ENCODE results near the gene VPS45.
"Not testable (repeated sequence)": the region's sequence is repeated elsewhere in the genome, so short reads cannot be mapped to it uniquely, and the experiment has no call there.

Gene VPS45

DNA sequence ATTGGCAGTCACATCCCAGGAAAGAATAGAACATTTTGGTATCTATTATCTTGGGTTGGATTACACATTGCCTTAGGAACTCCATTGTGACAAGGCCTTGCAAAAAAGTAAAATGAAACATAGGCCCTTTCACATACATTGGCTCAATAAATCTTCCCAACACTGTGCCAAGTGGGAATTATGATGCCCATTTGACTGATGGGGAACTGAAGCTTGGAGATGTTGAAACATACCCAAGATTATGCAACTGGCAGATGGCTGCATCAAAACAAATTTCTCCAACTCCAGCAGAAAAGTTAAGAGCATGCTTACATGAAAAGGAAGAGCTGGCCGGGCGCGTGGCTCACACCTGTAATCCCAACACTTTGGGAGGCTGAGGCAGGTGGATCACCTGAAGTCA is 109.0 kb downstream of the VPS45 start:
- DNase-seq (ENCODE audit: low spot score in 2 of 2) (no peak), ATAC-seq (no peak)
- Mint-ChIP-seq H3K4me3 (no peak overlapping the region), H3K9me3 (no peaks in the 10 kb centered on the region), H3K36me3 (no peaks in the 10 kb centered on the region), H3K4me1 (no peaks in the 10 kb centered on the region), H3K27ac (no peak overlapping the region)

- ATAC-seq, result no peak
- Mint-ChIP-seq H3K36me3 (no peaks in the 10 kb centered on the region), H3K9me3 (no peaks in the 10 kb centered on the region), H3K4me1 (no peaks in the 10 kb centered on the region), H3K27ac (no peak overlapping the region), H3K4me3 (no peak overlapping the region)
- no peak for DNase-seq (ENCODE audit: low spot score in 2 of 2)
Measured at GRCh38 chr1:150178548-150178947, 111.0 kb downstream of the VPS45 start.

DNA sequence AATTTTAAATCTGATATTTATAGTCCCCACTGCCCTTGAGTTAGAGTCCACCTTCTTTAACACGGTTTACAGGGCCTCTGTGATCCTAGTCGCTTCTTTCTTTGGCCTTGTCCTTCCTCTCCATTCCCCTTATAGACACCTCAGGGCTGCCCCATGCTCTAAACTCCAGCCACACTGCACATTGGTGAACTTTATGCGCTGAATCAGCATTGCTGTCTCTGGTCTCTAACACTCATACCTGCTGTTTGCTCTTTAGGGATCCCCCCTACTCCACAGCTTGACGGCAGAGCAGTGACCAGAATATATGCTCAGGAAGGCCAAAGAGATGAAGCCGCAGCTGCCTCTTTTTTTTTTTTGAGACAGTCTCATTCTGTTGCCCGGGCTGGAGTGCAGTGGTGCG is 112.3 kb downstream of the VPS45 start:
- no peaks in the 10 kb centered on the region for H3K9me3 Mint-ChIP-seq
- H3K4me3 Mint-ChIP-seq, result no peak overlapping the region
- no peaks in the 10 kb centered on the region for H3K36me3 Mint-ChIP-seq
- no peak overlapping the region for H3K27ac Mint-ChIP-seq
- no peaks in the 10 kb centered on the region for H3K4me1 Mint-ChIP-seq
- ATAC-seq, result no peak
- no peak for DNase-seq (ENCODE audit: low spot score in 2 of 2)

DNA sequence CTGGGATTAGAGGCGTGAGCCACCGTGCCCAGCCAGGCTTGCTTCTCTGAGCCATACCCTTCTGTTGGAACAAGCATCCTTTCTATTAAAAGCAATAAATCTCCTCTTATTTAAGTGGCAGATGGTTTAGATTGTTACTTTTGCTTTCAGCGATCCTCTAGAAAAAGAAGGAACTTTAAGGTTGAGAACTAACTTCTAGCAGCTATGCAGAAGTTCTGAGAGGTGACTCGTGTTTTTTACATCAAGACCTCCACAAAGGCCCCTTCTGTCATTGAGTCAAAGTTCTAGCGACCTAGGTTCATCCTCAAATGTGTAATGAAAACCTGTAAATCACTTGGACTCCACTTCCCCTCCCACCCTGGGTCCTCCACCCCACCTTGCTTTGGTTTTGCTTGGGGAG is 112.9 kb downstream of the VPS45 start:
- H3K36me3 Mint-ChIP-seq, result no peaks in the 10 kb centered on the region
- H3K4me1 Mint-ChIP-seq, result no peaks in the 10 kb centered on the region
- H3K4me3 Mint-ChIP-seq, result no peak overlapping the region
- no peak overlapping the region for H3K27ac Mint-ChIP-seq
- DNase-seq (ENCODE audit: low spot score in 2 of 2) (no peak), ATAC-seq (no peak)
- H3K9me3 Mint-ChIP-seq, result no peaks in the 10 kb centered on the region

DNA sequence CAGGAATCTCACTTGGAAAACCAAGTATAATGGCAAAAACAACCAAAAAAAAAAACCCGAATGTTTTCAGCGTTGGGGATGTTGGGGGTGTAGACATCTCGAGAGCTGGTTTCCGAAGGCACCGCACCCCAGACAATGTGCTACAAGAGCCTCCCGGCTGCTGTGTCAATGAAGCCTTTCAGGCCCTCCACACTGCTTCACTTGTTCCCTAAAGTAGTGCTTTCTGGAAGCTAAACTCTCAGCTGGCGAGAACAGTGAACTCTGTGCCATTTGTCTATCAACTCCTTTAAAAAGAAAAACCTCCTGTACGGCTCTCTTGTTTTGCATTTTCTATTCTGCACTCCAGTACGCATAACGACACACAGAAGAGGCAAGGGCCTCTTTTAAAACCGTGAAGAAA is 114.7 kb downstream of the VPS45 start:
- Mint-ChIP-seq H3K9me3 (no peaks in the 10 kb centered on the region), H3K36me3 (no peaks in the 10 kb centered on the region), H3K27ac (no peak overlapping the region), H3K4me1 (peaks cover 3% of the 10 kb centered on the region), H3K4me3 (no peak overlapping the region)
- no peak for DNase-seq (ENCODE audit: low spot score in 2 of 2)
- no peak for ATAC-seq

GRCh38 chr1:150183061-150183460 is 115.5 kb downstream of the VPS45 start:
- DNase-seq (ENCODE audit: low spot score in 2 of 2) (no peak), ATAC-seq (no peak)
- Mint-ChIP-seq H3K4me1 (peaks cover 9% of the 10 kb centered on the region), H3K36me3 (no peaks in the 10 kb centered on the region), H3K4me3 (no peak overlapping the region), H3K9me3 (no peaks in the 10 kb centered on the region), H3K27ac (no peak overlapping the region)

DNA sequence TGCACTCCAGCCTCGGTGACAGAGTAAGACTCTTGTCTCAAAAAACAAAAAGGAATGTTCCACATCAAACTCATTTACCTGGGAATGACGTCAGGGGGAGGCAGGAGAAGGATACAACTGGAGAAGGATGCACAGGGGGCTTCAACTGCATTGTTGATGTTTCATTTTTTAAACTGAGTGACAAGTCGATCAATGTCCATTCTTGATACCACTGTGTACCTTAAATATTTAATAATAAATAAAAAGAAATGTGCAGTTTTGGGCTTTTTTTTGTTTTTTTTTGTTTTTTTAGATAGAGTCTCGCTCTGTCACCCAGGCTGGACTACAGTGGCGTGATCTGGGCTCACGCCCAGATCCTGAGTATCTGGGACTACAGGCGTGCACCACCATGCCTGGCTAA is 117.9 kb downstream of the VPS45 start:
- no peaks in the 10 kb centered on the region for H3K36me3 Mint-ChIP-seq
- ATAC-seq, result no peak
- H3K4me3 Mint-ChIP-seq, result no peak overlapping the region
- H3K4me1 Mint-ChIP-seq, result peaks cover 9% of the 10 kb centered on the region
- H3K27ac Mint-ChIP-seq, result no peak overlapping the region
- no peak for DNase-seq (ENCODE audit: low spot score in 2 of 2)
- no peaks in the 10 kb centered on the region for H3K9me3 Mint-ChIP-seq

- H3K4me3 Mint-ChIP-seq, result peak overlapping the region; percentile 55
- not testable (repeated sequence) for DNase-seq (ENCODE audit: low spot score in 2 of 2); H3K9me3 Mint-ChIP-seq; H3K4me1 Mint-ChIP-seq; H3K27ac Mint-ChIP-seq; ATAC-seq; H3K36me3 Mint-ChIP-seq
Measured at GRCh38 chr1:150186438-150186788, 118.8 kb downstream of the VPS45 start.

- Mint-ChIP-seq H3K4me3 (peak overlapping the region; percentile 55), H3K9me3 (no peaks in the 10 kb centered on the region), H3K27ac (peak overlapping the region; percentile 24), H3K4me1 (peaks cover 9% of the 10 kb centered on the region), H3K36me3 (no peaks in the 10 kb centered on the region)
- ATAC-seq (peak; percentile 79), DNase-seq (ENCODE audit: low spot score in 2 of 2) (peak in 1 of 2 donors; percentile 56)
Measured at GRCh38 chr1:150186789-150187559, 119.4 kb downstream of the VPS45 start.

GRCh38 chr1:150187560-150187931 is 120.0 kb downstream of the VPS45 start:
- H3K4me3 Mint-ChIP-seq, result peak overlapping the region; percentile 55
- DNase-seq (ENCODE audit: low spot score in 2 of 2) (no peak), ATAC-seq (peak; percentile 50)
- no peaks in the 10 kb centered on the region for H3K9me3 Mint-ChIP-seq
- peak overlapping the region; percentile 24 for H3K27ac Mint-ChIP-seq
- H3K4me1 Mint-ChIP-seq, result peaks cover 9% of the 10 kb centered on the region
- H3K36me3 Mint-ChIP-seq, result no peaks in the 10 kb centered on the region

GRCh38 chr1:150192012-150192411 is 124.4 kb downstream of the VPS45 start:
- H3K36me3 Mint-ChIP-seq, result no peaks in the 10 kb centered on the region
- ATAC-seq, result no peak
- H3K9me3 Mint-ChIP-seq, result no peaks in the 10 kb centered on the region
- no peak overlapping the region for H3K4me3 Mint-ChIP-seq
- peaks cover 8% of the 10 kb centered on the region for H3K4me1 Mint-ChIP-seq
- no peak overlapping the region for H3K27ac Mint-ChIP-seq
- no peak for DNase-seq (ENCODE audit: low spot score in 2 of 2)

DNA sequence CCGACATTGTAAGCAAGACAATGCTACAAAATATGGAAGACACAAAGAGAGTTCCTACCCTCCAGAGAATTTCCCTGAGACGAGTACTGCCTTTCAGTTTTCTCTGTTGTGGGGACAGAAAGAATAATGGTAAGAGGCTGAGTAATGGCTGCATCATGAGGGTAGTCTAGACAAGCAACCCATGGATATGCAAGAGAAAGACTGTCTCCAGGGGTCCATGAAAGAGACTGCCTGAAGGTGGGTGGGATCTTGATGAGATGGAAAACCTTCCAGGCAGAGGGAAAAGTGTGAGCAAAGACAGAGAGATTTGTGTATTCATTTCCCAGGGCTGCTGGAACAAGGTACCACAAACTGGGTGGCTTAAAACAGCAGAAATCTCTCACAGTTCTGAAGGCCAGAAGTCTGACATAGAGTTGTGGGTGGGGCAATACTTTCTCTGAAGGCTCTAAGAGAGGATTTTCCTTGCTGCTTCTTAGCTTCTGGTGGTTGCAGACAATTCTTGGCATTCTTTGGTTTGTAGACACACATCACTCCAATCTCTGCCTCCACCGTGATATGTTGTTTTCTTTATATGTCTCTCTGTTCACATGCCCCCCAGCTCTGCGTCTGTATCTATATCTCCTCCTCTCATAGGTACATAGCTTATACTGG is 126.9 kb downstream of the VPS45 start:
- Mint-ChIP-seq H3K36me3 (no peaks in the 10 kb centered on the region), H3K4me3 (no peak overlapping the region), H3K9me3 (no peaks in the 10 kb centered on the region), H3K4me1 (no peaks in the 10 kb centered on the region), H3K27ac (no peak overlapping the region)
- ATAC-seq (no peak), DNase-seq (ENCODE audit: low spot score in 2 of 2) (no peak)
